ENCODE measurements around the gene NDOR1. TPM values are rescaled to one million over a fixed set of nuclear protein-coding genes. Genes with fewer than 3 reads are reported as not detected.

Gene NDOR1
- total RNA-seq, 6 donors from 2014 or later: 7.7 to 54.5 (median 18.5) TPM

DNA sequence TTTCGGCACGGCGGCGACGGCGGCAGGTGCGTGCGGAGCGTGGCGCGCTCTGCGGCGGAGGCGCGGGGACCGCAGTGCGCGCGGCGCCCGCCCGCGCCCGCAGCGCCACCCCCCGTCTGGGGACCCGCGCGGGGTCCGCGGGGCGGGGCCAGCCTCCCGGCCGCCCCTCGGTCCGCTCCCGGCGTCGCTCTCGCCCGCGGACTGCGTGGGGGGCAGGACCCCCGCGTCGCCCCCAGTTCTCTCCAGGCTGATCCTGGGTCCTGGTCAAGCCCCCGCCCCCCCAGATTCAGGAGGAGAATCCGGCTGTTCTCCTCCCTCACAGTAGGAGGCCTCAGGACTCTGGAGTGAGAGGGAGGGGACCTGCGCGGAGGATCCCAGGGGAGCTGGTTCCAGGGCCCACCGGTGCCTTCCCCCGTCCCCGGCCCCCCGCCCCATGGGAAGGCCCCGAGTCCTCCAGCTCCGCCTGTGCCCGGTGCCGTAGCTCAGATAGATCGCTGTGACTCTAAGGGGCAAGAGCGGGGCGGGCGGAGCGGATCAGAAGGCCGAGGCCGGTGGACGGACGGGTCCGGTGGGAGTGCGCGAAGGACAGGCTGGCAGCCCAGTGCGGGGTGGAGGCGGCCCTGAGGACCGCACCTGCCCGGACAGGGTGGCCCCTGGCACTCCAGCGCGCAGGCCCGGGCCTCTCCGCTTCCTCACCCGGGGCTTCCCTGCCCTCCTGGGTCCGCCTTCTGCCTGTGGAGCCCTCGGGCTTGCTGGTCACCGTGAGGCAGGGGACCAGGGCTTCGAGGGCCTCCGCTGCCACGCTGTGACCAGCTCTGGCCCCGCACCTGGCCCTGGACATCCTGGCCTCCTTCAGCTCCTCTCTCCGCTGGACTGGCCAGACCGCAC lies 16.9 kb downstream of the NDOR1 start, which contains the start of gene RNF208:
Gene RNF208, minus strand, starts transcription at position 51 of the 888 bp plus-strand sequence. CDS start 1,028 bp downstream, outside the sequence.
- ATAC-seq (ENCODE audit: low FRiP score in 2 of 2): peak in 1 of 2 donors; percentile 2
- no peaks in the 10 kb centered on the region for H3K36me3 ChIP-seq
- peak in 1 of 2 donors; percentile 88 for DNase-seq
- WGBS, 2 donors: 7 to 12% methylated on average over 10 to 50 of the region's 88 CpGs
- H3K27ac ChIP-seq: peak within 1 kb of the TSS; percentile 85 to 91 (median 89)
- TF ChIP-seq, protein P1, sequence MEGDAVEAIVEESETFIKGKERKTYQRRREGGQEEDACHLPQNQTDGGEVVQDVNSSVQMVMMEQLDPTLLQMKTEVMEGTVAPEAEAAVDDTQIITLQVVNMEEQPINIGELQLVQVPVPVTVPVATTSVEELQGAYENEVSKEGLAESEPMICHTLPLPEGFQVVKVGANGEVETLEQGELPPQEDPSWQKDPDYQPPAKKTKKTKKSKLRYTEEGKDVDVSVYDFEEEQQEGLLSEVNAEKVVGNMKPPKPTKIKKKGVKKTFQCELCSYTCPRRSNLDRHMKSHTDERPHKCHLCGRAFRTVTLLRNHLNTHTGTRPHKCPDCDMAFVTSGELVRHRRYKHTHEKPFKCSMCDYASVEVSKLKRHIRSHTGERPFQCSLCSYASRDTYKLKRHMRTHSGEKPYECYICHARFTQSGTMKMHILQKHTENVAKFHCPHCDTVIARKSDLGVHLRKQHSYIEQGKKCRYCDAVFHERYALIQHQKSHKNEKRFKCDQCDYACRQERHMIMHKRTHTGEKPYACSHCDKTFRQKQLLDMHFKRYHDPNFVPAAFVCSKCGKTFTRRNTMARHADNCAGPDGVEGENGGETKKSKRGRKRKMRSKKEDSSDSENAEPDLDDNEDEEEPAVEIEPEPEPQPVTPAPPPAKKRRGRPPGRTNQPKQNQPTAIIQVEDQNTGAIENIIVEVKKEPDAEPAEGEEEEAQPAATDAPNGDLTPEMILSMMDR (IDR thresholded peaks at IDR 0.05): peak in 1 of 6 experiments; percentile 7
- TF ChIP-seq EP300 (IDR thresholded peaks at IDR 0.05): no peak
- peaks cover 0 to 4% (median 0%) of the 10 kb centered on the region in 4 donors for H3K27me3 ChIP-seq
- H3K4me3 ChIP-seq: peak within 1 kb of the TSS; percentile 56 to 80 (median 68)
- H3K4me1 ChIP-seq: peaks cover 33 to 66% (median 51%) of the 10 kb centered on the region in 4 donors
- H3K9me3 ChIP-seq: no peaks in the 10 kb centered on the region

DNA sequence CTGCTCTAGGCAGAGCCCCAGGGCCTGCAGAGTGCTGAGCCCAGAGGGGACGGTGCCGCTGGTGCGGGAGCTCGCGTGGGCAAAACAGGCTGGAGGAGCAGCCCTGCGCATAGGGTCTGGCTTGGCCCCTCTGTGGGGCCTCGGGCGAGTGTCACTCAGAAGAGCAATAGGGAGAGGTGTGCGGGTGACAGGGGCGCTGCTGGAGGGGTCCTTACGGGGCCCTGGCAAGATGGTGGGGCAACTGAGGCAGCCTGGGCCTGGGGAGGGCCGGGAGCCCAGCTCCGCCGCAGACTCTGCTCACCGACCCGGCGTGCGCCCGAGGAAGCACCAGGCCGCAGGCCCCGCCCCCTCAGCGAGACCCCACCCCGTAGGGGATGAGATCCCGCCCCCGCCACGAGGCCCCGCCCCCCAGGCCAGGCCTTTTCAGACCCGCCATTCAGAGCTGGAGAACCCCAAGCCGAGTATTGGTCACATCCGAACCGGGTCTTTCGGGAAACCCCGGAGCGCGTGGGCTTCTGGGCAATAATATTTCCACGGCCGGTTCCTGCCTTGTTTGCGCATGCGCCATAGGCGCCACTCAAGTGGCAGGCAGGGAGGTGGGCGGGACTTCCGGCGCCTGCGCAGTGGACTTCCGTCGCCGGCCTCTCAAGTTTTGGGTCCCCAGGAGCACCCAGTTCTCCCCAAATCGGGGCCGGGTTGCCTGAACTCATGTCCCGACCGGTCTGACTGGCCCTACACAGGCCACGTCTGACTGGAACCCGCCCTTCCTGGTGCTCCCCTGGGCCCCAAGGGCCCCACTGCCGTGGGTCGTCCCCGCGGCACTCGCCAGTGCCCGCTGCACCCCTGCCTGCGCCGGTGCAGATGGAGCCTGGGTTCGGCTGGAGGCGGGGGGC lies 17.8 kb downstream of the NDOR1 start:
- WGBS, 2 donors: 0 to 1% methylated on average over 14 to 62 of the region's 63 CpGs
- no peaks in the 10 kb centered on the region for H3K36me3 ChIP-seq
- TF ChIP-seq POLR2AphosphoS5 (IDR thresholded peaks at IDR 0.05): peak; percentile 42 to 71
- TF ChIP-seq, protein P1 (IDR thresholded peaks at IDR 0.05): no peak
- peak in 1 of 4 donors; percentile 13 for TF ChIP-seq EP300 (IDR thresholded peaks at IDR 0.05)
- TF ChIP-seq POLR2A (IDR thresholded peaks at IDR 0.05): peak in 2 of 4 donors; percentile 27 to 75
- DNase-seq (peak; percentile 96 to 99), ATAC-seq (ENCODE audit: low FRiP score in 2 of 2) (peak; percentile 94 to 96)
- peak overlapping the region; percentile 56 to 80 (median 68) for H3K4me3 ChIP-seq
- H3K9me3 ChIP-seq: no peaks in the 10 kb centered on the region
- peak overlapping the region; percentile 85 to 91 (median 89) for H3K27ac ChIP-seq
- peaks cover 25 to 66% (median 50%) of the 10 kb centered on the region in 4 donors for H3K4me1 ChIP-seq
- peaks cover 0 to 4% (median 0%) of the 10 kb centered on the region in 4 donors for H3K27me3 ChIP-seq

DNA sequence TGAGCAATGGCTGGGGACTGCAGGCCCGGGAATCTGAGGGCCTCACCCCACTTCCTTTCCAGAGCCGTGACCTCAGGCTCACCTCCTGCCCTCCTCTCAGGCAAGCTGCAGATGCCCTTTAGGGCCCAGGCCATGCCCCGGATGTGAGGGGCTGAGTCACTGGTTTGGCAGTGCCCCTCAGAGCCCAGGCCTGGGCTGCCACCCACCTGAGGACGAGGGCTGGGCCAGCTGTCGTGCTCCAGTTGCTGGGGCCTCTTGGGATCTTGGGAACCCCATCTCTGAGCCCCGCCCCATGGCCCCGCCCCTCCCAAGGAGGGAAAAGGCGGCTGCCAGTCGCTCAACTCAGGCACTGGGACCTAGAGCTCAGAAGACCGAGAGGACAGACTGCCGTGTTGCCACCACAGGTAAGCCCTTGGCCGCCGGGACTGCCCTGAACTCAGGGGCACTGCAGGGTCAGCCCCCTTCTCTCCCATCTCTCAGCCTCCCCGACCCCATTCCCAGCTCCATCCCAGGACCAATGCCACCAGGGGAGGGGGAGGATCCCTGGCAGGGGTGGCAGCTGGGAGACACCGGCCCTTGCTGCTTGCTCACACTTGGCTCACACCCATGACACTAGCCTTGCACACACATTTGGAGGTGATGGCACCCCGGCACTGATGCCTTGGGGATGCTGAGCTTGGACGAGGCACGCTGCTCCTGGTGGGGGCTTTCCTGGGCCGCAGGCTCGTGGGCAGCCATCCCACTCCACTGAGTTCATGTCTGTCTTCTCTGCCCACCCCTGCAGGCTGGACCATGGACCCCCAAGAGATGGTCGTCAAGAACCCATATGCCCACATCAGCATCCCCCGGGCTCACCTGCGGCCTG lies 19.6 kb downstream of the NDOR1 start, which contains the start of gene CYSRT1:
Gene CYSRT1, plus strand, starts transcription at position 345 of the 865 bp plus-strand sequence. Its CDS starts 448 bp downstream, at position 793.
- H3K4me1 ChIP-seq: peaks cover 22 to 59% (median 42%) of the 10 kb centered on the region in 4 donors
- 52 to 88% methylated on average over 5 to 17 of the region's 23 CpGs for WGBS, 2 donors
- H3K9me3 ChIP-seq: no peaks in the 10 kb centered on the region
- H3K36me3 ChIP-seq: no peaks in the 10 kb centered on the region
- peak within 1 kb of the TSS; percentile 85 to 91 (median 89) for H3K27ac ChIP-seq
- DNase-seq (peak in 1 of 2 donors; percentile 84), ATAC-seq (ENCODE audit: low FRiP score in 2 of 2) (no peak)
- peaks cover 0 to 20% (median 0%) of the 10 kb centered on the region in 4 donors for H3K27me3 ChIP-seq
- H3K4me3 ChIP-seq: peak within 1 kb of the TSS in 3 of 4 donors; percentile 56 to 80 (median 66)
- TF ChIP-seq EP300 (IDR thresholded peaks at IDR 0.05): no peak
- TF ChIP-seq POLR2AphosphoS5 (IDR thresholded peaks at IDR 0.05): no peak
- TF ChIP-seq, protein P1 (IDR thresholded peaks at IDR 0.05): no peak
- TF ChIP-seq POLR2A (IDR thresholded peaks at IDR 0.05): no peak
